Stimulated activated CD8-positive, alpha-beta memory T cell treated with anti-CD3 and anti-CD28 coated beads, Interleukin-2, amount 100 ng/mL, for 48 hours (primary cell): ENCODE data around the gene MED4.

Experiments used
- DNase-seq, 2 donors: peaks; one replicate each; pipeline ENCODE4 v3.0.0-alpha.2; 2020; ENCODE audit warnings: low read depth in 2 of 2

MED4 gene

GRCh38 chr13:48037346-48038173 lies 57.3 kb downstream of the MED4 start, which contains the start of gene NUDT15:
NUDT15 (plus strand) TSS chr13:48037726; CDS start chr13:48037747, 21 bp downstream.
- peak; percentile 91 to 92 for DNase-seq

- DNase-seq = no peak
Measured at GRCh38 chr13:48029859-48030258, 65.0 kb downstream of the MED4 start.

GRCh38 chr13:48028066-48028465 lies 66.8 kb downstream of the MED4 start:
- no peak for DNase-seq
